ENCODE data around the gene MICOS13. TPM values are rescaled to one million over a fixed set of nuclear protein-coding genes. Genes with fewer than 3 reads are reported as not detected.

MICOS13 gene
- polyA plus RNA-seq, 3 donors, result 53.6 to 120 (median 96.2) TPM

GRCh38 chr19:5676772-5677105 lies 3.6 kb downstream of the MICOS13 start:
- WGBS, 3 donors, result 60 to 85% (median 77%) methylated on average over 13 of the region's 13 CpGs
- no peak overlapping the region for H3K27ac ChIP-seq (ENCODE audit: low read depth, low read length)

- no peak overlapping the region for H3K27ac ChIP-seq (ENCODE audit: low read depth, low read length)
- 63 to 81% (median 80%) methylated on average over 17 of the region's 17 CpGs for WGBS, 3 donors
Measured at GRCh38 chr19:5676105-5676771, 4.1 kb downstream of the MICOS13 start.

GRCh38 chr19:5674714-5675113 lies 5.6 kb downstream of the MICOS13 start:
- H3K27ac ChIP-seq (ENCODE audit: low read depth, low read length), result no peak overlapping the region
- 79 to 88% (median 86%) methylated on average over 5 of the region's 5 CpGs for WGBS, 3 donors

DNA sequence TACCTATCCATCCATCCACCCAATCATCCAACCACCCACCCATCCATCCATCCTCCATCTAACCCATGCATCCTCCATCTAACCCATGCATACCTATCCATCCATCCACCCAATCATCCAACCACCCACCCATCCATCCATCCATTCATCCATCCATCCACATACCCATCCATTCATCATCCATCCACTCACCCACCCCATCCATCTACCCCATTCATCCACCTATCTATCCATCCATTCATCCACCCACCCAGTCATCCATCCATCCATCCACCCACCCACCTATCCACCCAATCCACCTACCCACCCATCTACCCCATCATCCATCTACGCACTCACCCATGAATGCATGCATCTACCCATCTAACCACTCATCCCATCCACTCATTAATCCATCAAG lies 6.6 kb downstream of the MICOS13 start:
- WGBS, 3 donors, result 93 to 98% (median 95%) methylated on average over 1 of the region's 1 CpG
- H3K27ac ChIP-seq (ENCODE audit: low read depth, low read length), result no peak overlapping the region

DNA sequence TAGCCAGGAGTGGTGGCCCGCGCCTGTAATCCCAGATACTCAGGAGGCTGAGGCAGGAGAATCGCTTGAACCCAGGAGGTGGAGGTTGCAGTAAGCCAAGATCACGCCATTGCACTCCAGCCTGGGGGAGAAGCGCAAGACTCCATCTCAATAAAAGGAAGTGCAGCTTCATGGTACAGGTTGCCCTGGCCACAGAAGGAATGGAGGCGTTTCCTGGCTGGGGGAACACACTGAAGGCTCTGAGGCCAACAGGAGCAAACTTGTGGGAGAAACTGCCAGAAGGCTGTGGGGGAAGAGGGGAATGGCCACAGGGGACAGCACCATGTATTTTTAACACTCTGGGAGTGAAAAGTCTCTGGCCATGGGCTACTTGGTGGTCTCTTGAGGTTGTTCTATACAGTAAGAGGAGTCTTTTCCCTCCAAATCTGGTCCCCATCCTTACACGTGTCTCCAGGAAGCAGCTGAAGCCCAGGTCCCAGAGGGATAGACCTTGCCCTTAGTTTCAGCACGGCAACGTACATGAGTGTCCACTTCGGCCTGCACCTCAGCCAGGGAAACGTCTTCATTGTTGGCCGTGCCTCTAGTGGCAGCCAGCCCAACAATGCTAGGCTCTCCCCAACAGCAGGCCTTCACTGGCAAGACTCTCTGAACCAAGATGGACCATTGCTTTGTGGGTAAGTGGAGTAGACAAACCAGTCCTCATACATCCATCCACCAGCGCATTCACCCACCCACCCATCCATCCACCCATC lies 7.4 kb downstream of the MICOS13 start:
- WGBS, 3 donors, result 87 to 88% (median 87%) methylated on average over 13 of the region's 13 CpGs
- no peak overlapping the region for H3K27ac ChIP-seq (ENCODE audit: low read depth, low read length)

GRCh38 chr19:5671600-5671999 lies 8.7 kb downstream of the MICOS13 start:
- no peak overlapping the region for H3K27ac ChIP-seq (ENCODE audit: low read depth, low read length)
- WGBS, 3 donors, result 94 to 97% (median 95%) methylated on average over 7 of the region's 7 CpGs

- H3K27ac ChIP-seq (ENCODE audit: low read depth, low read length), result no peak overlapping the region
- WGBS, 3 donors, result 68 to 86% (median 76%) methylated on average over 11 of the region's 11 CpGs
Measured at GRCh38 chr19:5669212-5669611, 11.1 kb downstream of the MICOS13 start.

GRCh38 chr19:5667751-5668271 lies 12.5 kb downstream of the MICOS13 start:
- WGBS, 3 donors, result 85 to 90% (median 88%) methylated on average over 22 of the region's 22 CpGs
- no peak overlapping the region for H3K27ac ChIP-seq (ENCODE audit: low read depth, low read length)

- WGBS, 3 donors, result 88 to 93% (median 90%) methylated on average over 26 of the region's 26 CpGs
- no peak overlapping the region for H3K27ac ChIP-seq (ENCODE audit: low read depth, low read length)
Measured at GRCh38 chr19:5666921-5667610, 13.2 kb downstream of the MICOS13 start.

- H3K27ac ChIP-seq (ENCODE audit: low read depth, low read length), result no peak overlapping the region
- 66 to 82% (median 82%) methylated on average over 10 of the region's 10 CpGs for WGBS, 3 donors
Measured at GRCh38 chr19:5665781-5666513, 14.4 kb downstream of the MICOS13 start.

GRCh38 chr19:5664515-5664914 lies 15.8 kb downstream of the MICOS13 start:
- 89 to 95% (median 92%) methylated on average over 2 of the region's 2 CpGs for WGBS, 3 donors
- H3K27ac ChIP-seq (ENCODE audit: low read depth, low read length), result no peak overlapping the region

GRCh38 chr19:5663904-5664303 lies 16.4 kb downstream of the MICOS13 start:
- 94 to 97% (median 94%) methylated on average over 15 to 17 of the region's 17 CpGs for WGBS, 3 donors

GRCh38 chr19:5661483-5661882 lies 18.8 kb downstream of the MICOS13 start:
- no peak overlapping the region for H3K27ac ChIP-seq (ENCODE audit: low read depth, low read length)
- 97 to 99% (median 98%) methylated on average over 42 of the region's 42 CpGs for WGBS, 3 donors

More at GRCh38 chr19:5663904-5664303, 16.4 kb downstream of the MICOS13 start:
- H3K27ac ChIP-seq (ENCODE audit: low read depth, low read length), result no peak overlapping the region

GRCh38 chr19:5655412-5655811 lies 24.9 kb downstream of the MICOS13 start:
- 46 to 81% (median 73%) methylated on average over 5 of the region's 5 CpGs for WGBS, 3 donors

DNA sequence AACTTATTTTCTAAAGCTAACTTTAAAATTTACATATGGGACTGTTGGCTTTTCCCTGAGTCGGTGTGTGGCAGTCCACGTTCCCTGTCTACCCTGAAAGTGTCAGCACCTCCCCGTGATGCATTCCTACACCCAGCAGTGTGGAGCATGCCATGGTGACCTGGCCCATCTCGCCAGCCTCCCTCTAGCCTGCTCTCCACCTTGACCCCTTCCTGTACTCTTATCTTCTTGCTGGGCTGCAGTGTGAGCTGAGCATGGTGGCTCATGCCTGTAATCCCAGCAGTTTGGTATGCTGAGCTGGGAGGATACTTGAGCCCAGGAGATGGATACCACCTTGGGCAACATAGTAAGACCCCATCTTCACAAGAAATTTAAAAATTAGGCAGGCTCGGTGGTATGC lies 25.4 kb downstream of the MICOS13 start:
- 82 to 96% (median 94%) methylated on average over 5 of the region's 5 CpGs for WGBS, 3 donors
- H3K27ac ChIP-seq (ENCODE audit: low read depth, low read length), result no peak overlapping the region

More at GRCh38 chr19:5655412-5655811, 24.9 kb downstream of the MICOS13 start:
- no peak overlapping the region for H3K27ac ChIP-seq (ENCODE audit: low read depth, low read length)

- 87 to 91% (median 90%) methylated on average over 10 of the region's 10 CpGs for WGBS, 3 donors
Measured at GRCh38 chr19:5652261-5652660, 28.1 kb downstream of the MICOS13 start.

DNA sequence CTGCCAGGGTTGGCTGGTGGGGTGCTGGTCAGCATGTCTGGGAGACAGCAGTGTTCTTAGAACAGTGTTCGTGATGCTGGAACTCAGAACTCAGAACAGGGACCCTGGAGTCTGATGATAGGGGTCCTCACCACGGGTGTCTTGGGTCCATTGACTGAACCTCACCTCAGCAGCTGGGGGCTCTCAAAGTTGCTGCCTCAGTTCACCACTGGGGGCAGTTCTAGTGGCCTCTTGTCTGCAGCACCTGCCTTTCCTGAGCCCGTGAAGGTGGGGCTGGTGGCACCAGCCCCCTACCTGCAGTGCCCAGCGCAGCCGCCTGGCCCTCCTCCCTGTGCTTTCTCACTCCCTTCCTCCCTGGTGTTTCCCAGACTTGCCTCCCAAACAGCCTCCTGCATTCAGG lies 29.0 kb downstream of the MICOS13 start:
- H3K27ac ChIP-seq (ENCODE audit: low read depth, low read length), result no peak overlapping the region
- WGBS, 3 donors, result 94 to 97% (median 95%) methylated on average over 5 of the region's 5 CpGs

More at GRCh38 chr19:5652261-5652660, 28.1 kb downstream of the MICOS13 start:
- no peak overlapping the region for H3K27ac ChIP-seq (ENCODE audit: low read depth, low read length)

- 90 to 94% (median 93%) methylated on average over 9 to 11 of the region's 11 CpGs for WGBS, 3 donors
- H3K27ac ChIP-seq (ENCODE audit: low read depth, low read length), result no peak overlapping the region
Measured at GRCh38 chr19:5648464-5648863, 31.9 kb downstream of the MICOS13 start.
